HG03439 (cell line): ENCODE measurements around the gene PATJ.

Experiments used
- ATAC-seq: cut with Tn5 transposase; IDR thresholded peaks from one replicate; pipeline ENCODE4 v1.9.1; 2021; ENCODE audit warnings: mild to moderate bottlenecking, moderate library complexity; ENCODE audit not compliant: unreplicated experiment

The PATJ gene

GRCh38 chr1:61981870-61982660, 239.8 kb downstream of the PATJ start:
- no peak for ATAC-seq

GRCh38 chr1:61983236-61983635, 241.0 kb downstream of the PATJ start:
- ATAC-seq = no peak

GRCh38 chr1:61992257-61992656, 250.0 kb downstream of the PATJ start:
- ATAC-seq = no peak

GRCh38 chr1:61993331-61993961, 251.2 kb downstream of the PATJ start:
- ATAC-seq = no peak

GRCh38 chr1:61995641-61996040, 253.4 kb downstream of the PATJ start:
- ATAC-seq = no peak

- no peak for ATAC-seq
Observed at GRCh38 chr1:61997123-61997522, 254.8 kb downstream of the PATJ start.

- ATAC-seq = no peak
Observed at GRCh38 chr1:62003777-62004176, 261.5 kb downstream of the PATJ start.

GRCh38 chr1:62006690-62007089, 264.4 kb downstream of the PATJ start:
- no peak for ATAC-seq

GRCh38 chr1:62011006-62011405, 268.7 kb downstream of the PATJ start:
- no peak for ATAC-seq

GRCh38 chr1:62012095-62012494, 269.8 kb downstream of the PATJ start:
- no peak for ATAC-seq

GRCh38 chr1:62012836-62013235, 270.6 kb downstream of the PATJ start:
- ATAC-seq = no peak

- no peak for ATAC-seq
Observed at GRCh38 chr1:62013264-62013663, 271.0 kb downstream of the PATJ start.

- ATAC-seq = no peak
Observed at GRCh38 chr1:62022382-62022983, 280.2 kb downstream of the PATJ start.

- ATAC-seq = no peak
Observed at GRCh38 chr1:62024690-62025089, 282.4 kb downstream of the PATJ start.

- no peak for ATAC-seq
Observed at GRCh38 chr1:62025154-62025553, 282.9 kb downstream of the PATJ start.

GRCh38 chr1:62025892-62026291, 283.6 kb downstream of the PATJ start:
- ATAC-seq = no peak

GRCh38 chr1:62029704-62030103, 287.4 kb downstream of the PATJ start:
- no peak for ATAC-seq

GRCh38 chr1:62034790-62035189, 292.5 kb downstream of the PATJ start:
- ATAC-seq = no peak

GRCh38 chr1:62037274-62037673, 295.0 kb downstream of the PATJ start:
- no peak for ATAC-seq

GRCh38 chr1:62038594-62039284, 296.5 kb downstream of the PATJ start:
- ATAC-seq = no peak

- no peak for ATAC-seq
Observed at GRCh38 chr1:62040450-62040849, 298.2 kb downstream of the PATJ start.

GRCh38 chr1:62040973-62041372, 298.7 kb downstream of the PATJ start:
- ATAC-seq = no peak
